ENCODE results near the gene POLA1. TPM values are rescaled to one million over a fixed set of nuclear protein-coding genes. Genes with fewer than 3 reads are reported as not detected.

POLA1 gene
- polyA plus RNA-seq, 1 donor from 2014 or later = 5.8 TPM

DNA sequence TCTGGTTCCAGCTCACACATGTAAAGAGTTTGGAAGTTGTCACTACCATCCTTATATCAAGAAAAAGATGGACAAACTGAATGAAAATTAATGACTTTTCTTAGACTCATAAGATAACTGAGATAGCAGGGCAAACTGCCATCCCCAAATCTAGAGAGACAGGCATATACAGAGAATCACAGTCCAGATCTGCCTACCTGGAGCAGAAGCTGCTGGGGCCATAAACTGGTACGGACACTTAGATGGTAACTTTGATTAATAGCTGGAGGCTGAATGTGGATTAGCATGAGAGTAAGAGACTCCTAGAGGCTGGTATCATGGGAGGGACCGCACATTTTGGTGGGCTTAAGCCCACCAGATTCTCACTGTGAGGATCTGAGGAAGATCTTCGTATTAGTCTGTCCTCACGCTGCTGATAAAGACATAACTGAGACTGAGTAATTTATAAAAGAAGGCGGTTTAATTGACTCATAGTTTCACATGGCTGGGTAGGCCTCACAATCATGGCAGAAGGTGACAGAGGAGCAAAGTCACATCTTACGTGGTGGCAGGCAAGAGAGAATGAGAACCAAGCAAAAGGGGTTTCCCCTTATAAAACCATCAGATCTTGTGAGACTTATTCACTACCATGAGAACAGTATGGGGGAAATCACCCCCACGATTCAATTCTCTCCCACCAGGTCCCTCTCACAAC lies 10.8 kb upstream of the POLA1 start:
- Histone ChIP-seq H3K4me3 (ENCODE audit: low read length) (no peak overlapping the region), H3F3A (ENCODE audit: insufficient read depth, low read length, poor library complexity, severe bottlenecking) (no peaks in the 10 kb centered on the region), H3K27ac (ENCODE audit: low read length) (no peak overlapping the region), H4K20me1 (ENCODE audit: insufficient read depth) (no peaks in the 10 kb centered on the region), H3K4me2 (ENCODE audit: low read length) (no peak overlapping the region), H3K9ac (ENCODE audit: low read length) (no peak overlapping the region), H3K9me2 (ENCODE audit: insufficient read depth, low read length) (no peaks in the 10 kb centered on the region), H3K79me2 (replicated peaks; ENCODE audit: insufficient read depth, low read length) (no peaks in the 10 kb centered on the region), H3K9me3 (ENCODE audit: low read length) (no peaks in the 10 kb centered on the region), H3K36me3 (ENCODE audit: insufficient read depth, low read length) (no peaks in the 10 kb centered on the region), H3K27me3 (ENCODE audit: insufficient read depth, low read depth, low read length) (no peaks in the 10 kb centered on the region), H2AFZ (ENCODE audit: low read depth, low read length) (no peak overlapping the region)
- no peak for TF ChIP-seq SMC3 (conservative IDR thresholded peaks at IDR 0.05; ENCODE audit: poor library complexity)
- TF ChIP-seq RAD21 (conservative IDR thresholded peaks at IDR 0.05) = no peak
- TF ChIP-seq EP300 (conservative IDR thresholded peaks at IDR 0.05; ENCODE audit: poor library complexity, severe bottlenecking) = no peak
- TF ChIP-seq EZH2 (IDR thresholded peaks at IDR 0.05; ENCODE audit: borderline replicate concordance, insufficient read depth, low read length, poor library complexity, severe bottlenecking) = no peak
- TF ChIP-seq POLR2AphosphoS5 (IDR thresholded peaks at IDR 0.05) = no peak
- TF ChIP-seq, protein P1, sequence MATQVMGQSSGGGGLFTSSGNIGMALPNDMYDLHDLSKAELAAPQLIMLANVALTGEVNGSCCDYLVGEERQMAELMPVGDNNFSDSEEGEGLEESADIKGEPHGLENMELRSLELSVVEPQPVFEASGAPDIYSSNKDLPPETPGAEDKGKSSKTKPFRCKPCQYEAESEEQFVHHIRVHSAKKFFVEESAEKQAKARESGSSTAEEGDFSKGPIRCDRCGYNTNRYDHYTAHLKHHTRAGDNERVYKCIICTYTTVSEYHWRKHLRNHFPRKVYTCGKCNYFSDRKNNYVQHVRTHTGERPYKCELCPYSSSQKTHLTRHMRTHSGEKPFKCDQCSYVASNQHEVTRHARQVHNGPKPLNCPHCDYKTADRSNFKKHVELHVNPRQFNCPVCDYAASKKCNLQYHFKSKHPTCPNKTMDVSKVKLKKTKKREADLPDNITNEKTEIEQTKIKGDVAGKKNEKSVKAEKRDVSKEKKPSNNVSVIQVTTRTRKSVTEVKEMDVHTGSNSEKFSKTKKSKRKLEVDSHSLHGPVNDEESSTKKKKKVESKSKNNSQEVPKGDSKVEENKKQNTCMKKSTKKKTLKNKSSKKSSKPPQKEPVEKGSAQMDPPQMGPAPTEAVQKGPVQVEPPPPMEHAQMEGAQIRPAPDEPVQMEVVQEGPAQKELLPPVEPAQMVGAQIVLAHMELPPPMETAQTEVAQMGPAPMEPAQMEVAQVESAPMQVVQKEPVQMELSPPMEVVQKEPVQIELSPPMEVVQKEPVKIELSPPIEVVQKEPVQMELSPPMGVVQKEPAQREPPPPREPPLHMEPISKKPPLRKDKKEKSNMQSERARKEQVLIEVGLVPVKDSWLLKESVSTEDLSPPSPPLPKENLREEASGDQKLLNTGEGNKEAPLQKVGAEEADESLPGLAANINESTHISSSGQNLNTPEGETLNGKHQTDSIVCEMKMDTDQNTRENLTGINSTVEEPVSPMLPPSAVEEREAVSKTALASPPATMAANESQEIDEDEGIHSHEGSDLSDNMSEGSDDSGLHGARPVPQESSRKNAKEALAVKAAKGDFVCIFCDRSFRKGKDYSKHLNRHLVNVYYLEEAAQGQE (IDR thresholded peaks at IDR 0.05; ENCODE audit: borderline replicate concordance) = no peak
- TF ChIP-seq, protein P2, sequence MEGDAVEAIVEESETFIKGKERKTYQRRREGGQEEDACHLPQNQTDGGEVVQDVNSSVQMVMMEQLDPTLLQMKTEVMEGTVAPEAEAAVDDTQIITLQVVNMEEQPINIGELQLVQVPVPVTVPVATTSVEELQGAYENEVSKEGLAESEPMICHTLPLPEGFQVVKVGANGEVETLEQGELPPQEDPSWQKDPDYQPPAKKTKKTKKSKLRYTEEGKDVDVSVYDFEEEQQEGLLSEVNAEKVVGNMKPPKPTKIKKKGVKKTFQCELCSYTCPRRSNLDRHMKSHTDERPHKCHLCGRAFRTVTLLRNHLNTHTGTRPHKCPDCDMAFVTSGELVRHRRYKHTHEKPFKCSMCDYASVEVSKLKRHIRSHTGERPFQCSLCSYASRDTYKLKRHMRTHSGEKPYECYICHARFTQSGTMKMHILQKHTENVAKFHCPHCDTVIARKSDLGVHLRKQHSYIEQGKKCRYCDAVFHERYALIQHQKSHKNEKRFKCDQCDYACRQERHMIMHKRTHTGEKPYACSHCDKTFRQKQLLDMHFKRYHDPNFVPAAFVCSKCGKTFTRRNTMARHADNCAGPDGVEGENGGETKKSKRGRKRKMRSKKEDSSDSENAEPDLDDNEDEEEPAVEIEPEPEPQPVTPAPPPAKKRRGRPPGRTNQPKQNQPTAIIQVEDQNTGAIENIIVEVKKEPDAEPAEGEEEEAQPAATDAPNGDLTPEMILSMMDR (IDR thresholded peaks at IDR 0.05; ENCODE audit: poor library complexity, severe bottlenecking) = no peak
- TF ChIP-seq TAF1 (IDR thresholded peaks at IDR 0.05; ENCODE audit: low read depth) = no peak
- no peak for TF ChIP-seq MXI1 (conservative IDR thresholded peaks at IDR 0.05; ENCODE audit: poor library complexity, severe bottlenecking)

DNA sequence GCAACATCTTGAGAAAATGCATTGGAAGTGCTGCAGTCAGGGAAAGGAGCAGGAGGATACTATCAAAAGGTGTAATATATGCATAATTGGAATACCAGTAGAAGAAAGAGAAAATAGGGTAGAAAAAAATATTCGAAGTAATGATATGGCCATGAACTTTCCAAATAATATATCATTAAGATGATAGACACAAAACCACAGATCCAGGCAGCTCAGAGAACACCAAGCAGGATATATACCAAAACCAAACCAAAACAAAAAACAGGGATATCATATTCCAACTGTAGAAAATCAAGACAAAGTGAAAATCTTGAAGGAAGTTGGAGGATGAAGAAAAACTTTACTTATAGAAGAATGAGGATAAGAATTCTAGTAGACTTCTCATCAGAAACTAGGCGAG lies 9.7 kb upstream of the POLA1 start:
- H3K9ac ChIP-seq (ENCODE audit: low read length) = no peak overlapping the region

More for the DNA sequence above, 9.7 kb upstream of the POLA1 start:
- Histone ChIP-seq H4K20me1 (ENCODE audit: insufficient read depth) (no peaks in the 10 kb centered on the region), H3K27me3 (ENCODE audit: insufficient read depth, low read depth, low read length) (no peaks in the 10 kb centered on the region), H3K4me2 (ENCODE audit: low read length) (no peak overlapping the region), H3K36me3 (ENCODE audit: insufficient read depth, low read length) (no peaks in the 10 kb centered on the region), H3F3A (ENCODE audit: insufficient read depth, low read length, poor library complexity, severe bottlenecking) (no peaks in the 10 kb centered on the region), H2AFZ (ENCODE audit: low read depth, low read length) (no peak overlapping the region), H3K27ac (ENCODE audit: low read length) (no peak overlapping the region), H3K4me3 (ENCODE audit: low read length) (no peak overlapping the region), H3K79me2 (replicated peaks; ENCODE audit: insufficient read depth, low read length) (no peaks in the 10 kb centered on the region), H3K9me2 (ENCODE audit: insufficient read depth, low read length) (no peaks in the 10 kb centered on the region), H3K9me3 (ENCODE audit: low read length) (no peaks in the 10 kb centered on the region)
- TF ChIP-seq RAD21 (conservative IDR thresholded peaks at IDR 0.05) = no peak
- no peak for TF ChIP-seq POLR2AphosphoS5 (IDR thresholded peaks at IDR 0.05)
- TF ChIP-seq EZH2 (IDR thresholded peaks at IDR 0.05; ENCODE audit: borderline replicate concordance, insufficient read depth, low read length, poor library complexity, severe bottlenecking) = no peak
- no peak for TF ChIP-seq TAF1 (IDR thresholded peaks at IDR 0.05; ENCODE audit: low read depth)
- no peak for TF ChIP-seq SMC3 (conservative IDR thresholded peaks at IDR 0.05; ENCODE audit: poor library complexity)
